NOMO-1 (cell line): ENCODE results near the gene PLAAT5.
"Not testable (repeated sequence)": the region's sequence is repeated elsewhere in the genome, so short reads cannot be mapped to it uniquely, and the experiment has no call there.

Experiments used
- DNase-seq, 2 experiments: peaks; one replicate each; lab custom pipeline; 2025; ENCODE audit not compliant: unreplicated experiment in 2 of 2; lab: John Stamatoyannopoulos, UW

PLAAT5 gene, protein sequence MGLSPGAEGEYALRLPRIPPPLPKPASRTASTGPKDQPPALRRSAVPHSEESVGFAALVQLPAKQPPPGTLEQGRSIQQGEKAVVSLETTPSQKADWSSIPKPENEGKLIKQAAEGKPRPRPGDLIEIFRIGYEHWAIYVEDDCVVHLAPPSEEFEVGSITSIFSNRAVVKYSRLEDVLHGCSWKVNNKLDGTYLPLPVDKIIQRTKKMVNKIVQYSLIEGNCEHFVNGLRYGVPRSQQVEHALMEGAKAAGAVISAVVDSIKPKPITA

GRCh38 chr11:63490551-63491239, at the start of gene PLAAT5:
Gene PLAAT5, minus strand, starts transcription at chr11:63491167. Its CDS starts 133 bp downstream, at chr11:63491034.
- DNase-seq = no peak

- DNase-seq = no peak
Measured at GRCh38 chr11:63537293-63538101, 46.5 kb upstream of the PLAAT5 start.

- peak in 1 of 2 experiments; percentile 52 for DNase-seq
Measured at GRCh38 chr11:63536669-63537292, 45.8 kb upstream of the PLAAT5 start, which contains the start of gene PLAAT4. Gene PLAAT4, plus strand, starts transcription at chr11:63536808. Its CDS starts 61 bp downstream, at chr11:63536869.

DNA sequence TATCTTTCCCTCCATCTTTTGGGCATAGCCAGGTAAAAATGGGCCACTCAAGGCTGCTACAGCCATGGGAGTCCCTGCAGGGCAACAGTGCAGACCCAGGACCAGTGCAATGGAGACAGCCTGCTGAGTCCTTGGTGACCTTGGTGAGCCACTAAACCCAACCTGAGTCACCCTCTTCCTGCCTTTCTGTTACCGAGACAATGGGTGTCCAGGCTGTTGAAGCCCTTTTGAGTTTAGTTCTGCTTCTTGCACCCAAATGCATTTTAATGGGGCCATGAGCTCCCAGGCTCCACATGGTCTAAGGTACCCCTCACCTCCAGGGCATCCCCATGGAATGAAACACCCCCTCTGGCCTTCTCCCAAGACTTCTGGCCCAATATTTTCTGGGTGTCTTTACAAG, 44.8 kb upstream of the PLAAT5 start:
- DNase-seq = no peak

GRCh38 chr11:63534895-63535461, 44.0 kb upstream of the PLAAT5 start:
- no peak for DNase-seq

DNA sequence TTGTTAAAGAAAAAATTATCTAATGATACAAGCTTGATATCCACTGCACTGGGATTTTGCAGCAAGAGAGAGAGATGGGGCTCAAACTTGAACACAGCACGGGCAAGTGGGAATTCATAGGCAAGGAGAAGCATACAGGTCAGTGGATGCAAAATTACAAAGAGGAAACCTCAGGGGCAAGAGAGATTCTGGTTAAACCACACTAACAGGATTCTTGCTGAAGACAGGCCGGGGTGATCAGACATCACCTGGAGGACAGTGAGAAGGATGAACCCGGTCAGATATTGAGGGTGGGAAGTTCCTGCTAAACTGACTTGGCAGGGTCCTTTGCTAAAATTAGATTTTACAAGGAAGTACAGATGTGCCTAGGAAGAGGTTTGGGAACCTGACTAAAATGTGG, 43.1 kb upstream of the PLAAT5 start:
- no peak for DNase-seq

DNA sequence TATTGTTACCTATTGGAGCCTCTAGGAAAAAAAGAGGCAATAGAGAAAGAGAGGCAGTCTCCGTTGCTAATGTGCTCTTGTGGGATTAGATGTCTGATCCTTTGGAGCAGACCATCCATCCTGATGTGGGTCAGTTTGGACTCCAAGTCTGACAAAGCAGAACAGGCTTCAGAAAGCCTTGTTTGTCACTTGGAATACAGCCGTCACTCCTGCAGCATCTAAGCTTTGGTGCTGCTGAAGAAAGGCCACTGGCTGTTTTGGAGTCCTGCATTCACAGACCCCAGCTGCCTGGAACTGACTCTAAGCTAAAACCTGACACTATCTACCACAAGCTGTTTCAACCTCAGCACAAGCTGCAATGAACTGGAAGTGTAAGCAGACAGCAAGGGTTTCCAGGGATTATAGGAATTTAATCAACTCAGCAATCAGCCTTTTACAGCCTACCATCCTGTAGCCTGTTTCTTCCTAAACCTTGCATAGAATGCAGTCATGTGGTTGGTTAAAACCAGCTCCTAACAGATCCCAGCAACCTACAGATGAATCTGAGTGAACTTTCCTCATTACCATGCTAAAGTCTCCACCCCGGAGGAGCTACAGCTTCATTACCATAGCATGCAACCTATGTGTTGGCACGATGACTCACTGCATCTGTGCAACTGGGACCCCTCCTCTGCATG, 42.0 kb upstream of the PLAAT5 start:
- no peak for DNase-seq

GRCh38 chr11:63532117-63532516, 41.1 kb upstream of the PLAAT5 start:
- DNase-seq = no peak

- DNase-seq = peak in 1 of 2 experiments; percentile 24
Measured at GRCh38 chr11:63531074-63531792, 40.3 kb upstream of the PLAAT5 start.

GRCh38 chr11:63530021-63530420, 39.1 kb upstream of the PLAAT5 start:
- DNase-seq = no peak

GRCh38 chr11:63529373-63529772, 38.4 kb upstream of the PLAAT5 start:
- DNase-seq = not testable (repeated sequence)

- not testable (repeated sequence) for DNase-seq
Measured at GRCh38 chr11:63528729-63529278, 37.8 kb upstream of the PLAAT5 start.

GRCh38 chr11:63528156-63528555, 37.2 kb upstream of the PLAAT5 start:
- DNase-seq = not testable (repeated sequence)

DNA sequence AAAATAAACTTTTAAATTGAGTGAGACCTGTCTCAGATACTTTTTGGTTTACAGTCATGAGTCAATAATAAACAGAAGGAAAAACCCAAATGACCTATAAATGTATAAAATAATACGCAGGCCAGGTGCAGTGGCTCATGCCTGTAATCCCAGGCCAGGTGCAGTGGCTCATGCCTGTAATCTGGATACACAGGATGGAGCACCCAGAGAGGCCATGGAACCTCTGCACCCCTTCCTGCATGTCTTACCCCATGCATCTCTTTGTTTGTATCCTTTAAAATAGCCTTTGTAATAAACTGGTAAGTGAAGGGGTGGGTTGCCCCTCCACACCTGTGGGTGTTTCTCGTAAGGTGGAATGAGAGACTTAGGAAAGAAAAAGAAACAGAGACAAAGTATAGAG, 36.7 kb upstream of the PLAAT5 start:
- no peak for DNase-seq

DNA sequence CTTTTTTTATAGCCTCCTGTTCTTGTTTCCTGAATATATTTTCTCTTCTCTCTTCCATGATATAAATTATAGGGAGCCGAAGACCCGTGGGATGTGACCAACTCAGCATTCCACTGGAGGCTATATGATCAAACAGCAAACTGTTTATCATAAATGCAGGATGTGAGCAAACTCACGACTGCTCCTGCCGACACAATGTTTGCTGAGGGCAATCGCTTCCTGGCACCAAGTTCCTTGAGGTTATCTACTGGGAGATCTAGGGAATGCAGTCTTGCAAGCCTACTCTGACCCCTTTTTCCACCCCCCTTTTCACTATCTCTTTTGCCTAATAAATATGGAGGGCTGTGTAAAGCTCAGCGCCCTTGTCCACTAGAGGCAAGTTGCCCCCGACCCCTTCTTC, 32.2 kb upstream of the PLAAT5 start:
- no peak for DNase-seq

DNA sequence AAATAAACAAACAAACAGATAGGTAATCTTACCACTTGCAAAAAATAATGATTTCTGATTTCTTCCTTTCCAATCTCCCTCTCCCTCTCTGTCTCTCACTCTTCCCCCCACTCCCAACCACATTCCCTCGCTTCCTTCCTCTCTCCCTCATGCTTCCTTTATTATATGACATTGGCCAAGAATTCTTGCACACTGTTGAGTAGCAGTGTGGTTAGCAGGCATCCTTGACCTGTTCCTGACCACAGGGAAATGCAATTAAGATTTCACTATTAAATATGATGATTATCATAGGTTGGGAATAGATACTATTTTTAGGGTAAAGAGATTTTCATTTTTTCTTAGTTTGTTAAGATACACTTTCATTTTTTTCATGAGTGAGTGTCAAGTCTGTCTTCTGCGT, 30.9 kb upstream of the PLAAT5 start:
- no peak for DNase-seq

DNA sequence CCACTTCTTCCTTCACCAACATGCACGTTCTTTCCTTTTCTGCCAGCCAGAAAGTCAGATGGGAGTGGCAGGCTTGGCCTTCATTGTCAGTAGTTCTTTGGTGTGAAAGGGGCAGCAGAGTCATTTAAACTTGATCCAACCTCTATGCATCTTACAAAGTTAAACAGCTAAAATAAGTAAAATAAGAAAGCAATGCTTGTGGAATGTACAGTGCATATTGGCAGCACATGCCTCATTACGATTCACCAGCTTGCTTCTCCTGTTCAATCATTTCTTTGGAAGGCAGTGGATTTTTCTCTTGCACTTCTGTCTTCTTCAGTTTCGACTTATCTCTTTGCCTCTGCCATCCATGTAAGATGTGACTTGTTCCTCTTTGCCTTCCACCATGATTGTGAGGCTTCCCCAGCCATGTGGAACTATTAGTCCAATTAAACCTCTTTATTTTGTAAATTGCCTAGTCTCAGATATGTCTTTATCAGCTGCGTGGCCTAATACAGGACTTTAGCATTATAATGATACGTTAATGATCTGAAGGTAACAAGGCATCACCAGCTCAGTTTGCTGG, 29.7 kb upstream of the PLAAT5 start:
- DNase-seq = no peak

- no peak for DNase-seq
Measured at GRCh38 chr11:63518548-63518947, 27.6 kb upstream of the PLAAT5 start.

- no peak for DNase-seq
Measured at GRCh38 chr11:63517156-63517555, 26.2 kb upstream of the PLAAT5 start.
